Glutamatergic neuron (in vitro differentiated cells): ENCODE data around the gene HTT. TPM values are rescaled to one million over a fixed set of nuclear protein-coding genes. Genes with fewer than 3 reads are reported as not detected.

Experiments used
- DNase-seq: peaks from one replicate; pipeline ENCODE4 v3.0.0; 2022
- H3K27ac Mint-ChIP-seq: one replicate; pipeline ENCODE4 v1.8.0; 2020; ENCODE audit warnings: mild to moderate bottlenecking, mixed read lengths, inconsistent platforms; ENCODE audit not compliant: unreplicated experiment
- H3K27me3 Mint-ChIP-seq: one replicate; pipeline ENCODE4 v1.8.0; 2020; ENCODE audit warnings: mild to moderate bottlenecking, moderate library complexity, mixed read lengths, inconsistent platforms; ENCODE audit not compliant: unreplicated experiment
- H3K36me3 Mint-ChIP-seq: one replicate; pipeline ENCODE4 v1.8.0; 2020; ENCODE audit warnings: mild to moderate bottlenecking, mixed read lengths, inconsistent platforms; ENCODE audit not compliant: unreplicated experiment
- H3K4me1 Mint-ChIP-seq: one replicate; pipeline ENCODE4 v1.8.0; 2020; ENCODE audit warnings: mild to moderate bottlenecking, low read depth, mixed read lengths, inconsistent platforms; ENCODE audit not compliant: unreplicated experiment
- H3K4me3 Mint-ChIP-seq: one replicate; pipeline ENCODE4 v1.8.0; 2020; ENCODE audit warnings: mild to moderate bottlenecking, mixed read lengths, inconsistent platforms; ENCODE audit not compliant: unreplicated experiment
- H3K9me3 Mint-ChIP-seq: one replicate; pipeline ENCODE4 v1.8.0; 2020; ENCODE audit warnings: mild to moderate bottlenecking, moderate library complexity, mixed read lengths, inconsistent platforms; ENCODE audit not compliant: unreplicated experiment
- CTCF ChIP-seq: fragments of 200-600 bp; sonication (generic); IDR thresholded peaks from one replicate; pipeline ENCODE4 v1.5.0; 2021; ENCODE audit not compliant: partially characterized antibody, unreplicated experiment
- total RNA-seq: library from RNA; stranded (reverse); fragmentation: NEBNext Ultra II Directional; extraction: Animal tissue kit (Norgen Biotek cat#: 25700); gene quantifications from one replicate; pipeline ENCODE4 v1.2.1, GENCODE V29; 2021; ENCODE audit not compliant: unreplicated experiment

The HTT gene
- total RNA-seq, 1 donor from 2014 or later, result 107 TPM

- H3K36me3 Mint-ChIP-seq, result no peaks in the 10 kb centered on the region
- H3K27me3 Mint-ChIP-seq, result no peaks in the 10 kb centered on the region
- no peak overlapping the region for H3K27ac Mint-ChIP-seq
These were observed 135.3 kb downstream of the HTT start for GRCh38 chr4:3209551-3210325.

DNA sequence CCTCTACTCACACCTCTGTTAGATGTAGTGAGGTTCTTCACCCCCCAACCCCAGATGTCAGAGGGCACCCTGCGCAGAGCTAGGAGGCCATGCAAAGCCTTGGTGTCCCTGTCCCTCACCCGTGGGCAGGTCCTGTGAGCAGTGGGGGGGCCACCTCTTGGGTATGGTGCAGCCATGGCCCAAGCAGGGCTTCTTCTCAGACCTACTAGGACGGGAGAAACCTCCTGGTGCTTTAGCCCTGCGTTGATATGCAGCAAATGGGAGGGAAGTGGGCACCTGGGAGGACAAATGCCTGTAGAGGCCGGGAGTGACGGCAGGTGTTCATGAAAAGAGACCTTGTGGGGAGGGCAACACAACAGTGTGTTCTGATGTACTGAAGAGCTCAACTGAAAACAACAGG, 136.0 kb downstream of the HTT start:
- Mint-ChIP-seq H3K4me1 (no peaks in the 10 kb centered on the region), H3K4me3 (no peak overlapping the region), H3K27ac (no peak overlapping the region), H3K27me3 (no peaks in the 10 kb centered on the region), H3K9me3 (peaks cover 2% of the 10 kb centered on the region), H3K36me3 (no peaks in the 10 kb centered on the region)
- TF ChIP-seq CTCF, result no peak
- DNase-seq, result no peak

More at GRCh38 chr4:3209551-3210325, 135.3 kb downstream of the HTT start:
- Mint-ChIP-seq H3K4me1 (no peaks in the 10 kb centered on the region), H3K9me3 (peaks cover 2% of the 10 kb centered on the region), H3K4me3 (no peak overlapping the region)
- no peak for DNase-seq
- TF ChIP-seq CTCF, result no peak

- Mint-ChIP-seq H3K36me3 (no peaks in the 10 kb centered on the region), H3K4me3 (no peak overlapping the region), H3K9me3 (peaks cover 2% of the 10 kb centered on the region), H3K27me3 (no peaks in the 10 kb centered on the region), H3K4me1 (no peaks in the 10 kb centered on the region), H3K27ac (no peak overlapping the region)
- no peak for TF ChIP-seq CTCF
- no peak for DNase-seq
These were observed 137.4 kb downstream of the HTT start for GRCh38 chr4:3211866-3212265.

- DNase-seq, result no peak
- H3K27me3 Mint-ChIP-seq, result no peaks in the 10 kb centered on the region
- no peaks in the 10 kb centered on the region for H3K4me1 Mint-ChIP-seq
- H3K4me3 Mint-ChIP-seq, result no peak overlapping the region
- H3K36me3 Mint-ChIP-seq, result no peaks in the 10 kb centered on the region
- peaks cover 2% of the 10 kb centered on the region for H3K9me3 Mint-ChIP-seq
- H3K27ac Mint-ChIP-seq, result no peak overlapping the region
- no peak for TF ChIP-seq CTCF
These were observed 138.1 kb downstream of the HTT start for GRCh38 chr4:3212391-3213105.

DNA sequence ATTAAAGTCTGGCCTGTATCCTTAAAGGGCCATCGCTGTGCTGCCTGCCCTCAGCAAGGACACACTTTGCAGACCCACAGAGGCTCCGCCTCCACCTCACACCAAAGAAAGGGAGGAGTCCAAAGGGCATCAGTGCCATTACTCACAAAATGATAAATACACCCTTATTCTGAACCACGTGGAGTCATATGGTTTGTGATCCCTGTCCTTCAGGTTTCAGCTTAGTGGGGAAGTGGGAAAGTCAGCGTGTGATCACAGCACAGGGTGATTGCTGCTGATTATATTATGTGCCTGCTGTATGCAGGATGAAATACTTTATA, 138.6 kb downstream of the HTT start:
- Mint-ChIP-seq H3K4me1 (no peaks in the 10 kb centered on the region), H3K4me3 (no peak overlapping the region), H3K9me3 (peaks cover 2% of the 10 kb centered on the region), H3K36me3 (no peaks in the 10 kb centered on the region), H3K27ac (no peak overlapping the region), H3K27me3 (no peaks in the 10 kb centered on the region)
- no peak for TF ChIP-seq CTCF
- no peak for DNase-seq
